B cell (primary cell): ENCODE results near the gene YPEL5. TPM values are rescaled to one million over a fixed set of nuclear protein-coding genes. Genes with fewer than 3 reads are reported as not detected.

ENCODE experiments used
- ATAC-seq: fragments of 200-7000 bp; cut with Tn5 transposase; one replicate; pipeline ENCODE4 v1.10.0; 2021; ENCODE audit warnings: low read depth, mild to moderate bottlenecking, moderate number of reproducible peaks, moderate library complexity
- CTCF ChIA-PET: fragments of 350-600 bp; sonication (Branson Sonifier 250); formaldehyde crosslinking; loops from one replicate; lab custom pipeline; 2021; ENCODE audit warnings: antibody characterized with exemption, inconsistent platforms; lab: Charles Lee
- POLR2A ChIA-PET: fragments of 350-600 bp; sonication (Branson Sonifier 250); formaldehyde crosslinking; loops from one replicate; lab custom pipeline; 2021; ENCODE audit warnings: antibody characterized with exemption; lab: Charles Lee
- DNase-seq: peaks from one replicate; pipeline ENCODE4 v3.0.0; 2013
- H2AFZ ChIP-seq: 2 replicates; pipeline ENCODE4 v1.6.1; 2012; ENCODE audit warnings: mild to moderate bottlenecking, low read depth, low read length; ENCODE audit not compliant: insufficient read depth, poor library complexity, severe bottlenecking
- H3K27ac ChIP-seq, 2 donors: 1 replicate in 1 of 2; 2 replicates in 1 of 2; pipeline ENCODE4 v1.5.1; 2012 to 2013; ENCODE audit warnings: low read length in 2 of 2, mild to moderate bottlenecking in 2 of 2, moderate library complexity in 1 of 2
- H3K27me3 ChIP-seq, 4 experiments: fragments of 200-600 bp in 1 of 4; sonication (generic) in 1 of 4; replicated peaks in 1 of 4; 1 replicate in 2 of 4; 2 replicates in 2 of 4; pipeline versions ENCODE4 v1.6.1 to v1.7.0; 2013 to 2016; ENCODE audit warnings: low read length in 3 of 4, mild to moderate bottlenecking in 2 of 4, mixed read lengths in 1 of 4, moderate library complexity in 1 of 4; ENCODE audit not compliant: insufficient read depth in 4 of 4, control insufficient read depth in 3 of 4; ENCODE audit errors: control extremely low read depth in 1 of 4
- H3K36me3 ChIP-seq, 2 experiments: replicated peaks in 1 of 2; 1 replicate in 1 of 2; 2 replicates in 1 of 2; pipeline versions ENCODE4 v1.6.1 to v1.7.1; 2013; ENCODE audit warnings: low read length in 1 of 2; ENCODE audit not compliant: insufficient read depth in 2 of 2, control insufficient read depth in 1 of 2; ENCODE audit errors: control extremely low read depth in 1 of 2, extremely low read depth in 1 of 2
- H3K4me1 ChIP-seq, 2 donors: fragments of 200-600 bp in 1 of 2; sonication (generic) in 1 of 2; 1 replicate in 1 of 2; 2 replicates in 1 of 2; pipeline versions ENCODE4 v1.5.1 to v1.6.1; 2013 to 2017; ENCODE audit warnings: low read length in 2 of 2; ENCODE audit not compliant: control insufficient read depth in 2 of 2, insufficient read depth in 2 of 2
- H3K4me2 ChIP-seq: replicated peaks from 2 replicates; pipeline ENCODE3; 2012; ENCODE audit warnings: mild to moderate bottlenecking, low read depth, low read length; ENCODE audit not compliant: poor library complexity, severe bottlenecking
- H3K4me3 ChIP-seq, 5 experiments: fragments of 200-600 bp in 1 of 5; sonication (generic) in 1 of 5; 1 replicate in 3 of 5; 2 replicates in 2 of 5; pipeline versions ENCODE4 v1.5.1 to v1.7.0; 2011 to 2016; ENCODE audit warnings: low read length in 4 of 5, mild to moderate bottlenecking in 4 of 5, low read depth in 2 of 5, control low read depth in 1 of 5, moderate library complexity in 1 of 5; ENCODE audit not compliant: insufficient read depth in 1 of 5; ENCODE audit errors: control extremely low read depth in 1 of 5, extremely low read depth in 1 of 5
- H3K79me2 ChIP-seq: fragments of 200-600 bp; sonication (generic); one replicate; pipeline ENCODE4 v1.6.0; 2016; ENCODE audit warnings: low read length; ENCODE audit not compliant: control insufficient read depth, insufficient read depth
- H3K9ac ChIP-seq: fragments of 200-600 bp; sonication (generic); 2 replicates; pipeline ENCODE4 v1.6.1; 2017; ENCODE audit warnings: mild to moderate bottlenecking, low read length, moderate library complexity
- H3K9me3 ChIP-seq, 3 donors: one replicate each; pipeline versions ENCODE4 v1.6.1 to v1.7.1; 2013; ENCODE audit warnings: low read length in 2 of 3; ENCODE audit not compliant: control insufficient read depth in 2 of 3, insufficient read depth in 1 of 3; ENCODE audit errors: control extremely low read depth in 1 of 3
- H4K20me1 ChIP-seq: 2 replicates; pipeline ENCODE4 v1.6.0; 2012; ENCODE audit warnings: mild to moderate bottlenecking, low read length; ENCODE audit not compliant: insufficient read depth, control insufficient read depth, poor library complexity, severe bottlenecking
- H3K27ac Mint-ChIP-seq: one replicate; pipeline ENCODE4 v1.8.0; 2021; ENCODE audit warnings: mixed read lengths
- H3K27me3 Mint-ChIP-seq: one replicate; pipeline ENCODE4 v1.8.0; 2021; ENCODE audit warnings: mixed read lengths
- H3K4me1 Mint-ChIP-seq: one replicate; pipeline ENCODE4 v1.8.0; 2021; ENCODE audit warnings: mixed read lengths
- H3K4me3 Mint-ChIP-seq: one replicate; pipeline ENCODE4 v1.8.0; 2021; ENCODE audit warnings: mixed read lengths
- H3K9me3 Mint-ChIP-seq: one replicate; pipeline ENCODE4 v1.8.0; 2022; ENCODE audit warnings: mixed read lengths; ENCODE audit not compliant: insufficient read depth
- EZH2 ChIP-seq: IDR thresholded peaks from 2 replicates; pipeline ENCODE4 v1.6.1; 2012; ENCODE audit warnings: borderline replicate concordance, low read depth, mild to moderate bottlenecking, moderate library complexity, low read length; ENCODE audit not compliant: insufficient read depth, poor library complexity, severe bottlenecking
- WGBS: methylation state at CpG from one replicate; pipeline ENCODE4 v1.1.5; 2013; ENCODE audit warnings: missing lambda C conversion rate; ENCODE audit not compliant: insufficient coverage; 5-methylcytosine and 5-hydroxymethylcytosine counted together
- intact Hi-C: fragments of 100-400 bp; cut with micrococcal nuclease; formaldehyde crosslinking; loops from one replicate; pipeline ENCODE4 v1.10.0; 2022
- polyA plus RNA-seq: library from polyadenylated mRNA; depleted of rRNA; stranded (reverse); fragments of >200 nt; gene quantifications from 2 replicates; pipeline ENCODE4 v1.2.3, GENCODE V29; 2012
- total RNA-seq, 2 donors: library from RNA; stranded (reverse); fragments of 120-200 nt in 1 of 2; gene quantifications; 1 replicate in 1 of 2; 2 replicates in 1 of 2; pipeline versions ENCODE4 v1.2.3 to v1.2.4, GENCODE V29; 2013 to 2022
- TF ChIP-seq, protein P1 (sequence below): fragments of 200-600 bp; IDR thresholded peaks from one replicate; pipeline ENCODE4 v1.8.0; 2022; ENCODE audit warnings: antibody characterized with exemption, mild to moderate bottlenecking

Gene YPEL5
- total and polyA plus RNA-seq, 2 donors (not counting 1 experiment from before 2014, with no cell fraction given), result 117 to 426 TPM

- no peak overlapping the region for H3K4me2 ChIP-seq
- H3K79me2 ChIP-seq, result no peaks in the 10 kb centered on the region
- no peaks in the 10 kb centered on the region for H3K4me1 ChIP-seq
- H3K4me1 Mint-ChIP-seq, result no peaks in the 10 kb centered on the region
- H3K36me3 ChIP-seq, result no peaks in the 10 kb centered on the region
- no peak overlapping the region for H3K9ac ChIP-seq
- 80% methylated on average over 1 of the region's 1 CpG for WGBS
- intact Hi-C loops, result no loop called here
- H3K27ac ChIP-seq, result no peak overlapping the region
- ChIA-PET POLR2A (no interaction called here), CTCF (interaction anchor here (1.4 kb wide), 1 partner anchor 539 kb away, joined by 8 read pairs; no protein-coding TSS in a partner anchor)
- H3K9me3 Mint-ChIP-seq, result no peaks in the 10 kb centered on the region
- no peaks in the 10 kb centered on the region for H3K27me3 Mint-ChIP-seq
- H3K27me3 ChIP-seq, result peaks cover 0 to under 1% (median 0%) of the 10 kb centered on the region in 4 experiments
- H2AFZ ChIP-seq, result no peak overlapping the region
- no peak for DNase-seq
- no peaks in the 10 kb centered on the region for H4K20me1 ChIP-seq
- H3K9me3 ChIP-seq, result no peaks in the 10 kb centered on the region
- H3K4me3 ChIP-seq, result no peak overlapping the region
- H3K27ac Mint-ChIP-seq, result no peak overlapping the region
- TF ChIP-seq EZH2, result no peak
- TF ChIP-seq, protein P1, sequence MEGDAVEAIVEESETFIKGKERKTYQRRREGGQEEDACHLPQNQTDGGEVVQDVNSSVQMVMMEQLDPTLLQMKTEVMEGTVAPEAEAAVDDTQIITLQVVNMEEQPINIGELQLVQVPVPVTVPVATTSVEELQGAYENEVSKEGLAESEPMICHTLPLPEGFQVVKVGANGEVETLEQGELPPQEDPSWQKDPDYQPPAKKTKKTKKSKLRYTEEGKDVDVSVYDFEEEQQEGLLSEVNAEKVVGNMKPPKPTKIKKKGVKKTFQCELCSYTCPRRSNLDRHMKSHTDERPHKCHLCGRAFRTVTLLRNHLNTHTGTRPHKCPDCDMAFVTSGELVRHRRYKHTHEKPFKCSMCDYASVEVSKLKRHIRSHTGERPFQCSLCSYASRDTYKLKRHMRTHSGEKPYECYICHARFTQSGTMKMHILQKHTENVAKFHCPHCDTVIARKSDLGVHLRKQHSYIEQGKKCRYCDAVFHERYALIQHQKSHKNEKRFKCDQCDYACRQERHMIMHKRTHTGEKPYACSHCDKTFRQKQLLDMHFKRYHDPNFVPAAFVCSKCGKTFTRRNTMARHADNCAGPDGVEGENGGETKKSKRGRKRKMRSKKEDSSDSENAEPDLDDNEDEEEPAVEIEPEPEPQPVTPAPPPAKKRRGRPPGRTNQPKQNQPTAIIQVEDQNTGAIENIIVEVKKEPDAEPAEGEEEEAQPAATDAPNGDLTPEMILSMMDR, result no peak
- ATAC-seq, result no peak
- no peak overlapping the region for H3K4me3 Mint-ChIP-seq
Observed at GRCh38 chr2:30172627-30173026, 25.8 kb downstream of the YPEL5 start.

DNA sequence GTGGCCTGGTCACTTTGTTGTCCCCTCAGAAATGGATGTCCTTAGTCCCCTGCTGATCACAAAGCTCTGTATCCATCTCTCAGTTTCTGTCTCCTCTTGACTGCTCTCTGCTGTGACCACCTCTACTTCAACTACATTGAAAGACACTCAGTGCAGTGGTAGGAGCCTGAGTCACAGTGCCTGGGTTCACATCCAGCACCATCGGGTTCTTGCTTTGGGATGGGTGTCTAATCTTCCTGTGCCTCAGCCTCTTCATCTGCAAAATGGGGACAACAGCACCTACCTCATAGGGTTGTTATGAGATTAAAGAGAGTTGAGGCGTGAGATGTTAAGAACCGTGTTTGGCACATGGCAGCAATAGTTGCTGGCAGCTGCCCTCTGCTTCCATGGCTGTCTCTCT lies 30.6 kb downstream of the YPEL5 start:
- Mint-ChIP-seq H3K4me3 (no peak overlapping the region), H3K27me3 (no peaks in the 10 kb centered on the region), H3K4me1 (no peaks in the 10 kb centered on the region), H3K9me3 (no peaks in the 10 kb centered on the region), H3K27ac (no peak overlapping the region)
- intact Hi-C loops, result no loop called here
- H2AFZ ChIP-seq, result no peak overlapping the region
- TF ChIP-seq, protein P1, result no peak
- TF ChIP-seq EZH2, result no peak
- no peak overlapping the region for H3K9ac ChIP-seq
- no peaks in the 10 kb centered on the region for H4K20me1 ChIP-seq
- H3K4me2 ChIP-seq, result no peak overlapping the region
- DNase-seq (no peak), ATAC-seq (no peak)
- no peak overlapping the region for H3K27ac ChIP-seq
- peaks cover 0 to 3% (median 0%) of the 10 kb centered on the region in 4 experiments for H3K27me3 ChIP-seq
- ChIA-PET POLR2A (no interaction called here), CTCF (interaction anchor here (1.6 kb wide), 1 partner anchor 13 kb away, joined by 8 read pairs; no protein-coding TSS in a partner anchor)
- no peaks in the 10 kb centered on the region for H3K9me3 ChIP-seq
- 94% methylated on average over 2 of the region's 3 CpGs for WGBS
- H3K36me3 ChIP-seq, result no peaks in the 10 kb centered on the region
- no peaks in the 10 kb centered on the region for H3K4me1 ChIP-seq
- no peak overlapping the region for H3K4me3 ChIP-seq
- H3K79me2 ChIP-seq, result no peaks in the 10 kb centered on the region
